Parathyroid adenoma (tissue), 2 donors: Measurements from ENCODE around the gene SPRED3.

ENCODE experiments used
- H2AFZ ChIP-seq: fragments of 300-600 bp; sonication (generic); one replicate; pipeline ENCODE4 v1.7.0; 2017; ENCODE audit warnings: antibody characterized with exemption, mild to moderate bottlenecking
- H3K27ac ChIP-seq: fragments of 300-600 bp; sonication (generic); one replicate; pipeline ENCODE4 v1.7.0; 2017
- H3K27me3 ChIP-seq: fragments of 300-600 bp; sonication (generic); one replicate; pipeline ENCODE4 v1.7.0; 2017; ENCODE audit warnings: low read length; ENCODE audit not compliant: control insufficient read depth, insufficient read depth
- H3K36me3 ChIP-seq: fragments of 300-600 bp; sonication (generic); one replicate; pipeline ENCODE4 v1.7.0; 2017; ENCODE audit warnings: low read length; ENCODE audit not compliant: control insufficient read depth, insufficient read depth
- H3K4me1 ChIP-seq: fragments of 300-600 bp; sonication (generic); one replicate; pipeline ENCODE4 v1.7.0; 2017; ENCODE audit warnings: control low read depth
- H3K4me2 ChIP-seq: fragments of 300-600 bp; sonication (generic); one replicate; pipeline ENCODE4 v1.7.0; 2017; ENCODE audit warnings: low read length
- H3K4me3 ChIP-seq: fragments of 300-600 bp; sonication (generic); one replicate; pipeline ENCODE4 v1.7.0; 2017; ENCODE audit warnings: low read depth, low read length
- H3K79me2 ChIP-seq: fragments of 300-600 bp; sonication (generic); one replicate; pipeline ENCODE4 v1.7.0; 2017; ENCODE audit warnings: control low read depth
- H3K9ac ChIP-seq: fragments of 300-600 bp; sonication (generic); one replicate; pipeline ENCODE4 v1.7.0; 2017; ENCODE audit warnings: mild to moderate bottlenecking
- H3K9me3 ChIP-seq: fragments of 300-600 bp; sonication (generic); one replicate; pipeline ENCODE4 v1.7.0; 2017; ENCODE audit warnings: low read length; ENCODE audit not compliant: control insufficient read depth
- CTCF ChIP-seq: fragments of 300-600 bp; sonication (generic); IDR thresholded peaks from one replicate; pipeline ENCODE4 v1.7.0; 2017; ENCODE audit warnings: antibody characterized with exemption, mild to moderate bottlenecking
- donor health status: primary hyperparathyroidism.

SPRED3 gene

GRCh38 chr19:38442736-38443135 is 54.2 kb downstream of the SPRED3 start:
- Histone ChIP-seq H3K9ac (no peak overlapping the region), H2AFZ (no peak overlapping the region), H3K9me3 (no peaks in the 10 kb centered on the region), H3K79me2 (no peaks in the 10 kb centered on the region), H3K27ac (no peak overlapping the region), H3K36me3 (no peaks in the 10 kb centered on the region), H3K4me2 (no peak overlapping the region), H3K4me1 (no peaks in the 10 kb centered on the region), H3K27me3 (no peaks in the 10 kb centered on the region), H3K4me3 (no peak overlapping the region)
- TF ChIP-seq CTCF = no peak

- H3K4me1 ChIP-seq = no peaks in the 10 kb centered on the region
- H3K4me2 ChIP-seq = no peak overlapping the region
- H3K27me3 ChIP-seq = no peaks in the 10 kb centered on the region
- no peaks in the 10 kb centered on the region for H3K36me3 ChIP-seq
- no peak for TF ChIP-seq CTCF
- no peaks in the 10 kb centered on the region for H3K79me2 ChIP-seq
- H3K9me3 ChIP-seq = no peaks in the 10 kb centered on the region
- no peak overlapping the region for H3K4me3 ChIP-seq
- H3K27ac ChIP-seq = no peak overlapping the region
- no peak overlapping the region for H3K9ac ChIP-seq
- H2AFZ ChIP-seq = no peak overlapping the region
Measured at GRCh38 chr19:38443458-38443999, 55.0 kb downstream of the SPRED3 start.

- H3K79me2 ChIP-seq = no peaks in the 10 kb centered on the region
- no peak for TF ChIP-seq CTCF
- no peak overlapping the region for H3K27ac ChIP-seq
- H3K4me2 ChIP-seq = no peak overlapping the region
- H3K4me1 ChIP-seq = no peaks in the 10 kb centered on the region
- no peak overlapping the region for H3K9ac ChIP-seq
- no peak overlapping the region for H2AFZ ChIP-seq
- no peak overlapping the region for H3K4me3 ChIP-seq
- H3K36me3 ChIP-seq = no peaks in the 10 kb centered on the region
- no peaks in the 10 kb centered on the region for H3K9me3 ChIP-seq
- H3K27me3 ChIP-seq = no peaks in the 10 kb centered on the region
Measured at GRCh38 chr19:38444026-38444425, 55.5 kb downstream of the SPRED3 start.

GRCh38 chr19:38445362-38445761 is 56.9 kb downstream of the SPRED3 start:
- no peaks in the 10 kb centered on the region for H3K4me1 ChIP-seq
- H3K36me3 ChIP-seq = no peaks in the 10 kb centered on the region
- no peaks in the 10 kb centered on the region for H3K27me3 ChIP-seq
- no peak overlapping the region for H3K9ac ChIP-seq
- no peak overlapping the region for H3K4me2 ChIP-seq
- H3K4me3 ChIP-seq = no peak overlapping the region
- no peaks in the 10 kb centered on the region for H3K79me2 ChIP-seq
- no peaks in the 10 kb centered on the region for H3K9me3 ChIP-seq
- no peak for TF ChIP-seq CTCF
- no peak overlapping the region for H3K27ac ChIP-seq
- H2AFZ ChIP-seq = no peak overlapping the region

GRCh38 chr19:38448225-38448624 is 59.7 kb downstream of the SPRED3 start:
- Histone ChIP-seq H3K4me2 (no peak overlapping the region), H3K4me3 (no peak overlapping the region), H3K79me2 (no peaks in the 10 kb centered on the region), H3K9ac (no peak overlapping the region), H2AFZ (no peak overlapping the region), H3K36me3 (no peaks in the 10 kb centered on the region), H3K9me3 (no peaks in the 10 kb centered on the region), H3K4me1 (no peaks in the 10 kb centered on the region), H3K27ac (no peak overlapping the region), H3K27me3 (no peaks in the 10 kb centered on the region)
- no peak for TF ChIP-seq CTCF
